Measurements from ENCODE around the gene SPATA33.

SPATA33 gene

DNA sequence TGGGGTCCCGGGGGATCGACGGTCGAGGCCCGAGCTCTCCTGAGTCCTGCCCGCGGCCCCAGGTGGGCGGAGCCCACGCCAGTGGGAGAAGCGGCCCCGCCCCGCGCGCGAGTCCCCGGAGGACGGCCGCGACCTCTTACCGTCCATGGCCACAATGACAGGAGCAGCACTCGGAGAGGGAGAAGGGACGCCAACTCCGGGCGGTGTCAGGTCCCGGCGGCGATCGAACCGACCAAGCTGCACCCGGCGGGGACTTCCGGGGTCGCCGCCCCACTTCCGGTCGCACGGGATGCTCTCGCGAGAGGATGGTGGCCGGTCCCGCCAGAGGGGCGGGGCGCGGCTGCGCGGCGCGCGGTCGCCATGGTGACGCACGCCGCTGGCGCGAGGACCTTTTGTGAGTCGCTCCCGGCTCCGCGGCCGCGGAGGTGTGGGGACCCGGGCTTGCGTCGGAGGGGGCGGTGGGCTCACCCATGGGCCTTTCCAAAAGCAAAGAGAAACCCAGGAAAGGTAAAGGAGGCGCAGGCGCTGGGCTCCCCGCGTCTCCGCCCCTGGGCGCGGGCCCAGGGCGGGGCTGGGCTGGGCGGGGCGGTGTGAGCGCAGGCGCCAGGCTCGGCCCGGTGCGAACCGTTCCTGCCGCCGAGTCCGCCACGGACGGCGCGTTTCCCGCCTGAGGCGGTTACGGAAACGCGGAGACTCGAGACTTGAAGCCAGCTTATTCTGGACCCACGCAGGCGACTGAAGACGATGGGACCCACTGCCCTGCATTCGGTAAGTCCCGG, at the start of gene SPATA33, which contains the start of gene CHMP1A:
Gene SPATA33, plus strand, starts transcription at position 395 of the 779 bp plus-strand sequence. Its CDS starts 76 bp downstream, at position 471.
Gene CHMP1A, minus strand, starts transcription at position 267 of the 779 bp plus-strand sequence. Its CDS starts 120 bp downstream, at position 147.
- DNase-seq, result peak; percentile 88 to 93

DNA sequence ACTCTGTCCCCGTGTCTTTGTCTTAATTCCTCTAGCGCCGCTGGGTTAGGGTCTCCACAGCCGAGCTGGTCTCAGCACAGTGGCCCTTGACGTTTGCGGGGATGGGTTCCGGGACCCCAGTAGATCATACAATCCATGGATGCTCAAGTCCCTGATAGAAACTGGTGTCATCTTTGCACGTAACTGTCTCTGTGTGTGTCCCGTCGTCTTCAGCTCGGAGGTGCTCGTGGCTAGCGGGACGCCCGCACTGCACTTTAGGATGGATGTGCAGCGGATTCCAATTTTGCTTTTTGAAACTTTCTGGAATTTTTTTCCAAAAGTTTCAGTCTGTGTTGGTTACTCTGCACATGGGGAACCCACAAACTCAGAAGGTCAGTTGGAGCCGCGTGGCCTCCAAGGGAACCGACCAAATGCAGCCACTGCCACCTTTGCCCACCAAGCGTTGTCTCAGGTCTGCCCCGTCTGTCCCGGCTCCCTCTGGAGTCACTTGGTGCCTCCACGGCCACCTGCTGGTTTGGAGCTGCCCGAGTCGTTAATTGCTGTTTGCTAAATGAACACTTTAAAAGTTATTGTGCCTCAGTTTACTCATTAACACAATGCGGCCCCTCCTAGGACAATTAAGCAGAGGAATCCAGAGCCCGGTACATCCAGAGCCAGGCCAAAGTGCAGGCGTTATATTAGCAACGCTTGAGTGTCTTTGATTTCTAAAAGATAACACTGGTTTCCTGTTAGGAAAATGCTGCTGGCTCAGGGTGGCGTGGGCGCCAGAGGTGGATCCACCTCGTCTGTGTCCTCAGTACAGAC, 49.5 kb upstream of the SPATA33 start:
- no peak for DNase-seq

DNA sequence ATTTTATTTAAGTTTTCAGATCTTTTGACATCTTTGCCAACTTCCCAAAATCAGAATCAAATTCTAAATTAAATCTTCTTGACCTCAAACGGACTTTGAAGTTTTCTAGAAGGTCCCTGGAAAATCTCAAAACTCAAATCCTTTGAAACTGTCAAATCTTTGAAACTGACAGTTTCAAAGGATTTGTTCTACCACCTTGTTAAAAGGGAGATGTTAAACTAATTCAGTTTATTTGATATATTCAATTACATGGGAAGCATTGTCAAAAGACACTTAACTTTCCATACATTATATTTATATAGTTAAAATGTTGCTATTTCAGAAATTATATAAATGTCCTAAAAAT, 47.6 kb upstream of the SPATA33 start:
- DNase-seq, result no peak

DNA sequence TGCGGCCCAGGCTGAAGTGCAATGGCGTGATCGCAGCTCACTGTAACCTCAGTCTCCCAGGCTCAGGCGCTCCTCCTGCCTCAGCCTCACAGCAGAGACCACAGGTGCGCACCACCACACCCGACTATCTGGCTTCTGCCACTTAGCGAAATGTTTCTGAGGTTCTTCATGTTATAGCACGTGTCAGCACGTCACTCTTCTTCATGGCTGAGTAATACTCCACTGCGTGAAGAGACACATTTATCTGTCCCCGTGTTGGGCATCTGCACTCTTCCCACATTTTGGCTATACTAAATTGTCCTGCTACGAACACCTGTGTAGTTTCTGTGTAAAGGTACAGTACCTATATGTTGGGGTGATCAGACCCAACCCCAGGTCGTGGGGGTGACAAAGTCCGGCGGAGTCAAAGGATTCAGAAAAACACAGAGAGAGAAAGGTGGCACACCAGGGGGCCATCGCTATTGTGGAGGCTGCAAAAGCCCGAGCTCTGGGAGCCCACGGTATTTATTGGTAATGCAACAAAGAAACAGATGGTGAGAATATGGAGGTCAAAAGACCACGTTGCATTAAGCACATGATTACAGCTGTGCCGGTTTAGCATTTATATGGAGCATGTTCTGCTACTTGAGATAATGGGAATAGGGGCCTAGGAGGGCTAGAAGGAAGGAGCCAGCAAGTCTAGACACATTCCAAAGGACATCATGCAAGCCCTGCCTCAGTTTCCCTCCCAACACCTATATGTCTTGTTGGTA, 45.0 kb upstream of the SPATA33 start:
- no peak for DNase-seq

DNA sequence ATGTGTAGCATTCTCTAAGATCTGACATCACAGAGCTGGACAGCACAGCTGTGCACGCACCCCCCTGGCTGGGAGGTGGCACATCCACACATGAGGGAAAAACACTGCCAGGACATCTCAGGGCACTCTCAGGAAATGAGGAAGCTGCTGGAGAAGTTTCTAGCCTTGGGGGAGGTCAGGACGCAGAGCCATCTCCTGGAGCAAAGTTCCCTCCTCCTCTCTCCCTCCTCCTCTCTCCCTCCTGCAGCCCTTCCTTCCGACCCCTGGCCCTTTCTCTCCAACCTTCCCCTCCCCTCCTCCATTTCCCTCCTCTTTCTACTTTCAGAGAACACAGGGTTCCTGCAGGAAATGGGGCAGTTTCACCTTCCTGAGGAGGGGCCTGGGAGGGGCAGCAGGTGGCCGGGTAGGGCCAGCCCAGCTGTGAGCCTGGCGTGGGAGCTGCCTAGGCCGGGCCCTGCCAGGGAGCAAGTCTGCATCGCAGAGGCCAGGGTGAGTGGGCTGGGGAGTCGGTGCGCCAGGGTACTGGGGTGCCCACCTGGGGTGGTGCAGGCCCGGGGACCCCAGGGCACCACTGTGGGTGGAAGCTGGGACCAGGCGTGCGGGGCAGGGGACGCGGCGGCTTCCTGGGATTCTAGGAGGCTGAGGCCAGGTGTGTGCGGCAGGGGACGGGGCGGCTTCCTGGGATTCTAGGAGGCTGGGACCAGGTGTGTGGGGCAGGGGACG, 44.2 kb upstream of the SPATA33 start, which contains the start of gene DPEP1:
Gene DPEP1, plus strand, starts transcription at position 412 of the 723 bp plus-strand sequence. CDS start 16,769 bp downstream, outside the sequence.
- no peak for DNase-seq

DNA sequence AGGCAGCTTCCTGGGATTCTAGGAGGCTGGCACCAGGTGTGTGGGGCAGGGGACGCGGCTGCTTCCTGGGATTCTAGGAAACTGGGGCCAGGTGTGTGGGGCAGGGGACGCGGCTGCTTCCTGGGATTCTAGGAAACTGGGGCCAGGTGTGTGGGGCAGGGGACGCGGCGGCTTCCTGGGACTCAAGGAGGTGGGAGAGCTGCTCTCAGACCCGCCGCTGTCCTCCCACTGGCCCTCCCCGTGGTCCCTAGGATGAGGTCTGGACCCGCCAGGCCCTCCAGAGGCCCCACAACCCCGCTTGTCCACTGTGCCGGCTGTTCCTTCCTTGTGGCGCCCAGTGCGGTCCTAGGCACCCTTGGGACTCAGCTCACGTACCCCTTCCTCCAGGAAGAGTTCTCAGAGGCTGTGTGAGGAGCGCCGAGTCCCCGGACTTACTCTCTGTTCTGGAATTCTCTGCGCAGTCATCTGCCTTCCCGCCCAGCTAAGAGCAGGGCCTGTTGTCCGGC, 43.6 kb upstream of the SPATA33 start:
- no peak for DNase-seq

DNA sequence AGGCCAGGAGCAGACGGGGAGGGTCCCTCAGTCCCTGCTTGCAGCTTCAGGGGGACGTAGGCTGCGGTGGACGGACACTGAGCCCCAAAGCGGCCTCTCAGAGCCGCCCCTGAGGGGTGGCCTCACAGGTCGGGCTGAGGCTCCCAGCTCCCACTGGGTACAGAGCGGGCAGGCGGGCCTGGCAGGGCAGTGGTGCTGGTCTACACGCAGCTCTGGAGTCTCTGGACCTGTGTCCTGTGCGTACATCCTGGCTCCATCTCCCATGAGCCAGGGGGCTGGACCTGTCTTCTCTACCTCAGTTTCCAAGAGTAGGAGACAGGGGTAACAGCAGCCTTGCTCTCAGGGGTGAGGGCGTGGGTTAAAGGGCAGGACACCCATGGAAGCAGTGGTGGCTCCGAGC, 42.5 kb upstream of the SPATA33 start:
- DNase-seq, result no peak

DNA sequence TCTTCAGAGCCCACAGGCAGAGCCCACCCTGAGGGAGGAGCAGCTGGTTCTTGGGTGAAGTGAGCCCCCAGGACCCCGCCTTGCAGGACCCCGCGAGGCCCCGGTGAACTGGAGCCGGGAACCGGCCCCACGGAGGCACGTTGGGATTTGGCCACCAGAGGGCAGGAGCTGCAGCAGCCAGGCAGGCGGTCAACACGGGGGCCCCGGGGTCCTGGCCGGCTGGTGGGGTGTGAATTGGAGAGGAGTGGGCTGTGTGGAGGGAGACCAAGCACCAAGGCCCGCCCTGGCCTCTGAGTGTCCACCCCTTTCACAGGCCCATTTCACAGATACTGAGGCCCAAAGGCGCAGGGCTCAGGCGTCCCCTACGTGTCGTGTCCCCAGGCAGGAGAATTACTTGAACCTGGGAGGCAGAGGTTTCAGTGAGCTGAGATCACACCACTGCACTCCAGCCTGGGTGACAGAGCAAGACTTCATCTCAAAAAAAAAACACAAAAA, 42.0 kb upstream of the SPATA33 start:
- no peak for DNase-seq

DNA sequence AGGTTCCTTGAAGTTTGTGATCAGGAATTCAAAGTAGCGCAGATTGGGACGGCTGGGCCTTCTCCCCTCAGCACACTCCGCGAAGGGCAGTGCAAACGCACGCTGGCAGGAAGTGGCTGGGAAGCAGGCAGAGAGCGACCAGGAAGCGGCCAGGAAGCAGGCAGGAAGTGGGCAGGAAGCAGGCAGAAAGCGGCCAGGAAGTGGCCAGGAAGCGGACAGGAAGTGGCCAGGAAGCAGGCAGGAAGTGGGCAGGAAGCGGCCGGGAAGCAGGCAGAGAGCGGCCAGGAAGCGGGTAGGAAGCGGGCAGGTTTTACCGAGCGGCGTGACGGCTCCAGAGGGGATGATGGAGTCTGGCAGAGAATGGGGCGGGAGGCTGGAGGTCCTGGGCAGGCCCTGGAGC, 41.0 kb upstream of the SPATA33 start:
- DNase-seq, result no peak

DNA sequence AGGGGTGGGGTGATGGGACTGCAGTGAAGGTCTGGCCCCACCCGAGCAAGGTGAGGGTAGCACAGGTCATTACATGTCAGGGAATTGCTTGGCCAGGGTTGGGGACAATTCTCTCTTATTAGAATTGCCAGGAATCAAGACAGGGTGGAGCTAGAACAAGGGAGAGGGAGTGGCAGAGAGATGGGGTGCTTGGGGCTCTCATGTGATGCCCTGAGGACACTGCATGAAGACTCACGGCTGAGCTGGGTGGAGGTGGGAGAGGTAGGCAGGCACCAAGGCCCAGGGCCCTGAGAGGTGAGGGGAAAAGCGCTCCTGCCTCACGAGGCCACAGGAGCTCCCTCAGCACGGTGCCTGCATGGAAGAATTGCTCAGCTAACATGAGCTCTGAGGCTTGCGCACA, 40.6 kb upstream of the SPATA33 start:
- DNase-seq, result no peak

DNA sequence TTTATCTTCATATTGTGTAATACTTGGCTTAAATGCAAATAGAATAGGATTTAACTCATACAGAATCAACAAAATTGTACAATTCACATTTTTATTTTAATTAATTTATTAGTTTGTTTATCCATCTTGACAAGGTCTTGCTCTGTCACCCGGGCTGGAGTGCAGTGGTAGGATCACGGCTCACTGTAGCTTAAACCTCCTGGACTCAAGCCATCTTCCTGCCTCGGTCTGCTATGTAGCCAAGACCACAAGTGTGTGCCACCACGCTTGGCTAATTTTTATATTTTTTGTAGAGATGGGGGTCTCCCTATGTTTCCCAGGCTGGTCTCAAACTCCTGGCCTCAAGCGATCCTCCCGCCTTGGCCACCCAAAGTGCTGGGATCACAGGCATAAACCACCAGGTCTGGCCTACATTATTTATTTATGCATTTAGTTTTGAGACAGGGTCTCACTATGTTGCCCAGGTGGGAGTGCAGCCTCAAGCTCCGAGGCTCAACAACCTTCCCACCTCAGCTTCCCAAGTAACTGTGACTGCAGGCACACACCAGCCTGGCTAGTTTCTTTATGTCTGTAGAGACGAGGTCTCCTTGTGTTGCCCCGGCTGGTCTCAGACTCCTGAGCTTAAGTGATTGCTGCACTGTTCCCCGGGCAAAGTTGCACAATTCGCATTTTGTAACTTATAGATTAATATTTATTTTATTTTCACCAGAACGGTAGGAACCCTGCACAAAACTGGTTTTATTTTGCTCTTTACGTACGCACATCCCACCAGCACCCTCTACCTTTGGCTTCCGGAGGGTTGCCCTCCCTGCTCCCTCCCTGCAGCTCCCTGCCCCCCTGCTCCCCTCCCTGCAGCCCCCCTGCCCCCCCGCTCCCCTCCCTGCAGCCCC, 39.3 kb upstream of the SPATA33 start:
- no peak for DNase-seq

DNA sequence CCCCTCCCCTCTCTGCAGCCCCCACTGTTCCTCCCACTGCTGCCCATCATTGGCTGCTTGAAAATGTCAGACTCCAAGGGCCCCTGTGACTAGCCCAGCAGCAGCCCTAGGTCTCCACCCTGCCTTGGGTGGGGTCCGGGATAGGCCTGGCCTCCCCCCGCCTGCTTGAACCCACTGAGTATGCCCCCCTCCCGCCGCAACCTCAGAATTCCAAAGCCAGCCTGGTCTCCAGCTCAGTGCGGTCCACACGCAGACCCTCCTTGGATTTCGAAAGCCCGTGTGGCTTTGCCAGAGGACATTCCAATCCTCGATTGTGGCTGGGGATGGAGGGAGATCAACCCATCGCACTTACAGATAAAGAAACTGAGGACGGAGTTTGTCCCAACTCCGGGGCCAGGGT, 37.8 kb upstream of the SPATA33 start:
- no peak for DNase-seq

DNA sequence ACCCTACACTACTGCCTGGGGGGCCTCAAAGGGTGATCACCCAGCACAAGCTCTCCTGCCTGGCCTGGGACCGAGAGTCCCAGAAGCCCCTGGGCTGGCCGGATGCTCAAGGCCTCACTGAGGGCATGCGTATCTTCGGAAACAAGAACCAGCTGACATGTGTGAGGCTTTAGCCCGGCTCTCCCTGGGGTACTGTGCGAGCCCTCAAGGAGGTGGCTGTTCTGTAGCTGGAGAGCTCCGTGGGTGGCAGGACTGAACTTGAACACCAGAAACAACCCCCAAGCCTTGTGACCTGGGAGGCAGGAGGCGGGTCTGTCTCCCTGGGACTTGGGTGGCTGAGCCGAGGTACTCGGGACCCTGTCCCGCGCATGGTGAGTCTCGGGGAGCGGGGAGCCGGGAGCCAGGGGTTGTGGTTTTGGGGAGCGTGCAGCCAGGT, 37.2 kb upstream of the SPATA33 start:
- no peak for DNase-seq

DNA sequence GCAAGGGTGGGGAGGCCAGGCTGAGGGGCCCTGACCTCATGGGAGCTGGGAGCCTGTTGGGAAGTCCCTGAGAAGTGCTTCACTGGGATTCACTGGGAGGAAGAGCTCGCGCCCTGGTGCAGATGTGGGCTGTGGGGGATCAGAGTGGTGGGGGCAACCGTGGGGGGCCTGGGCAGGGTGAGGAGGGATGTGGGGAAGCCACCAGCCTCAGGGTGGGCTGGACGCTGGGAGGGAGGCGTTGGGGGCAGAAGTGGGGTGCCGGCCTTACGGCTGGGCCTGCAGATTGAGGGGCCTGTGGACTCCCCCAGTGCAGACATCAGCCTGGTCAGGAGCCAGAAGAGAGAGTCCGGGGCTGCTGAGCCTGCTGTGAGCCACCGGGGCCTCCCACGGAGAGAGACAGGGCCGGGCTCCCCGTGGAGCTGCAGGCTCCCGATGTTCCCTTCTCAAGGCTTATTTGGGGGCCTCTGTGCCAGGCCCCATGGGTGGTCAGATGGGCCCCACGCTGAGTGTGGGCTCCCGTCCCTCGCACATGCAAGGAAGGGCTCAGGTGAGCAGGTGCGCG, 36.4 kb upstream of the SPATA33 start:
- no peak for DNase-seq

DNA sequence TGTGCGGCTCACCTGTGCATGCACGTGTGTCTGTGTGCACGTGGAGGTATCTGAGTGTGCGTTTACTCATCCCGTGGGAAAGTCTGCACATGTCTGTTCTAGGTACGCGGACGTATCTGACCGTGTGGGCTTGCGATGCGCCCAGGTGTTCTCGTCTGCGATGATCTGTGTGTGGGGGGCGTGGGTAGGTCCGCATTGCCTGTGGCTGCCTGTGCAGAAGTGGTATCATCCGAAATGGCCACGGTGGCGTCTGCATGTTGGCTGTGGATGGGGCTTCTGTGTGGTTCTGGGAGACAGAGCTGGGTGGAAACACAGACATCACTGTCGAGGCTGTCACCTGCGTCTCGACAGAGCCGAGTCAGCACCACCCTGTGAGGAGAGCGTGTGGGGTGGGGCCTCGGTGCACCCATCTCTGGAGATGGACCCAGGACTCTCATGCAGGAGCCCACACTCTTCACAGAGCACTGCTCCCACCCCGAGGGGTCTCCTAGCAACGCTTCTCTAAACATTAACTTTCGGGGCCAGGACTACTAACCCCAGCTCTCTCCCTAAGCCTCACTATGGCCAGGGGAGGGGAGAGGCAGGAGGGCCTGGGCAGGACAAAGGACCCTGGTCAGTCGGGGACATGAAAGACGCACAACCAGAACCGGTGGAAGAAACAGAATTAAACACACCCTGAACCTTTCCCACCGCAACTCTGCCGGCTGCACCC, 35.8 kb upstream of the SPATA33 start:
- no peak for DNase-seq

DNA sequence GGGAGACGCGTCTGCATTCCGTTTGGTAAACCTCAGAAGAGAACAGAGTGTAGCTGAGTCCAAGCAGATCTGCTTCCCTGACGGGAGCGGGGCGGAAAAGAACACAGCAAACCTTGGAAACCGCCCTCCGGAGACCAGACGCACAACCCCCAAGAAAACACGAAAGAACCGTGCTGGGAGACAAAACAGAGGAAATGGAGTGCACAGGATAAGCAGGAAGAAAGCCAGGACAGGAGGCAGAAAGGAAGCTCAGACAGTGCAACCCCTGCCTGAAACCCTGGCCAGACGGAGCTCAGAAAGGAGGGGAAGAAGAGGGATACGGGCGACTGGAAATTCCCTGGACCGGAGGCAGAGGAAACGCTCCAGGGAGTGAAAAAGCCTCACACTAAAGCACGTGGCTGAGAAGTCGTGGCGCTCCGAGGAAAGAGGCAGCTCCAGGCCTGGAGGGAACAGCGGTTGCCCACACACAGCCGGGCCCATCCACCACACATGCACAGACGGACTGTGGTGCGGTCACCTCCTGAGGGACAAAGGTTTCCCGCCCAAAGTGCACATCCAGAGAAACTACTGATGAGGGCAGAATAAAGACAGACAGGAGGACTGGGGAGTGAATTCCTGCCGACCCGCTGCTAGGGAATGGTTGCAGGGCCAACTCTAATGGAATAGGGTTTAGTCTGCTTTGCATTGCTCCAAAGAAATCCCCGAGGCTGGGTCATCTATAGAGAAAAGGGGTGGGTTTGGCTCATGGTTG, 34.0 kb upstream of the SPATA33 start:
- no peak for DNase-seq

DNA sequence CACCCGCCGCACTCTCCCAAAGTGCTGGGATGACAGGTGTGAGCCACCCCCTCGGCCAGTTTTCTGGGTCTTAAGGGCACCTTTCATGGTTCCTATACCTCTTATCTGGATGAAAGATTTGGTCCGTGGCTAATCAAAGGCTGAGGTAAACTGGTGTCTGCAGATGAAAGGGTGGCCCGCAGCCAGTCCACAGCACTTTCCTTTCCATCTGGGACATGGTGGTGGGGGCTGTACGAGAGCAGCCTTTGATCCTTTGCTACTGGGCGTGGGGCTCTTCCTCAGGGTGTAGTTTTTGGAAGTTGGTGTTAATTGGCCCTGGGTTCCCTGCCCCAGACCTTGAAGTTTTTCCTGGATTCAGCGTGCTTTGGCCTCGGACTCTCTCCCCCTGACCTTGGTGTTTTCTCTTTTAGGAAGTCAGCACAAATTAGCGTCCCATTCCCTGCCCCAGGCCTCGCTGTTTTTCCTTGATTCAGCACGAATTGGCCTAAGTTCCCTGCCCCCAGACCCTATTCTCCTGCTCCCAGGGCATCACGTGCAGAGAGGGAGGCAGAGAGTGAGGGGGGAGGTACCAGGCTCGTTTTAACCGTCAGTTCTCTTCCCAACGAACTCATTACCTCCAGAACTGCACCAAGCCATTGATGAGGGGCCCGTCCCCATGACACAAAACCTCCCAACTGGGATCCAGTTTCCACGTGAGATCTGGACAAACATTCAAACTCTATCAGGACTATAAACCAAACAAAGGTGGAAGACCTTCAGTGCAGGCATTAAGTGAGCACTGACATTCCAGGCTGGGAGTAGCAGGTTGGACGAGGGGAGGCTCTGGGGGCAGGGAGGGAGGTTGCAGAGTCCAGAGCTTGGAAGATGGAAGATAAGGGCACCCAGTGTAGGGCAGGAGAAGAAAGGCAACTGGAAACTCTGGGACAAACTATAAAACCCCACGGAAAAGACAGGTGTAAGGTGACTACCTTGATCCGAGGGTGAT, 32.6 kb upstream of the SPATA33 start:
- DNase-seq, result no peak
